Endothelial cell of umbilical vein (primary cell): ENCODE results near the gene CCDC186. TPM values are rescaled to one million over a fixed set of nuclear protein-coding genes. Genes with fewer than 3 reads are reported as not detected.
A peak's percentile ranks its signal among the peaks of the same experiment; 100 is the strongest.

Experiments
- BruUV-seq: library from RNA; stranded (reverse); fragments of 400-500 nt; replicated peaks from 2 replicates; lab custom pipeline; 2021; lab: Mats Ljungman, UMichigan
- CTCF ChIA-PET: fragments of 300-600, 350-600 bp; sonication (Branson Sonifier 250); formaldehyde crosslinking; loops from one replicate; lab custom pipeline; 2021; ENCODE audit warnings: antibody characterized with exemption, inconsistent platforms; lab: Charles Lee
- POLR2A ChIA-PET: fragments of 300-600, 350-600 bp; sonication (Branson Sonifier 250); formaldehyde crosslinking; loops from one replicate; lab custom pipeline; 2021; ENCODE audit warnings: antibody characterized with exemption, inconsistent platforms; lab: Charles Lee
- DNase-seq: peaks from one replicate; pipeline ENCODE4 v3.0.0-alpha.2; 2011; ENCODE audit warnings: low read depth, low spot score
- FAIRE-seq: peaks from 2 replicates; lab custom pipeline; 2011; peaks lifted over from hg19 to GRCh38; lab: Jason Lieb, UNC
- H2AFZ ChIP-seq: 2 replicates; pipeline ENCODE4 v1.6.0; 2012; ENCODE audit warnings: low read depth, low read length, control low read depth, inconsistent platforms
- H3K27ac ChIP-seq: 2 replicates; pipeline ENCODE4 v1.5.1; 2011; ENCODE audit warnings: low read depth, mild to moderate bottlenecking, control low read depth, low read length, moderate library complexity; ENCODE audit not compliant: insufficient read depth
- H3K27me3 ChIP-seq, 2 experiments: 2 replicates each; pipeline versions ENCODE4 v1.6.0 to v1.6.1; 2011; ENCODE audit warnings: low read length in 2 of 2, mixed read lengths in 1 of 2; ENCODE audit not compliant: control insufficient read depth in 2 of 2, insufficient read depth in 2 of 2
- H3K36me3 ChIP-seq, 2 experiments: 2 replicates in 1 of 2; 3 replicates in 1 of 2; pipeline ENCODE4 v1.5.1; 2011; ENCODE audit warnings: low read length in 2 of 2, mild to moderate bottlenecking in 1 of 2, moderate library complexity in 1 of 2; ENCODE audit not compliant: control insufficient read depth in 2 of 2, insufficient read depth in 2 of 2; ENCODE audit errors: extremely low read depth in 1 of 2
- H3K4me1 ChIP-seq: 3 replicates; pipeline ENCODE4 v1.5.1; 2011; ENCODE audit warnings: mild to moderate bottlenecking, low read length; ENCODE audit not compliant: control insufficient read depth, insufficient read depth; ENCODE audit errors: extremely low read depth
- H3K4me2 ChIP-seq: 2 replicates; pipeline ENCODE4 v1.6.1; 2011; ENCODE audit warnings: low read length, control low read depth, mixed read lengths; ENCODE audit not compliant: insufficient read depth
- H3K4me3 ChIP-seq, 3 experiments: fragments of 200-600 bp in 1 of 3; sonication (generic), shearing (Covaris generic) in 1 of 3; replicated peaks in 1 of 3; 2 replicates each; pipeline ENCODE4 v1.5.1; 2011 to 2016; ENCODE audit warnings: control low read depth in 3 of 3, low read length in 3 of 3, mild to moderate bottlenecking in 2 of 3, inconsistent platforms in 1 of 3, low read depth in 1 of 3, moderate library complexity in 1 of 3; ENCODE audit not compliant: insufficient read depth in 1 of 3
- H3K79me2 ChIP-seq: 2 replicates; pipeline ENCODE4 v1.6.0; 2012; ENCODE audit warnings: low read length, inconsistent platforms; ENCODE audit not compliant: control insufficient read depth, insufficient read depth
- H3K9ac ChIP-seq: replicated peaks from 2 replicates; pipeline ENCODE3; 2011; ENCODE audit warnings: low read length, control low read depth; ENCODE audit not compliant: insufficient read depth; ENCODE audit errors: extremely low read depth
- H3K9me1 ChIP-seq: replicated peaks from 3 replicates; pipeline ENCODE4 v1.6.0; 2011; ENCODE audit warnings: mild to moderate bottlenecking, low read length; ENCODE audit not compliant: control insufficient read depth, insufficient read depth; ENCODE audit errors: extremely low read depth
- H3K9me3 ChIP-seq: replicated peaks from 2 replicates; pipeline ENCODE4 v1.5.1; 2012; ENCODE audit warnings: low read length, inconsistent platforms; ENCODE audit not compliant: control insufficient read depth, insufficient read depth
- H4K20me1 ChIP-seq: replicated peaks from 2 replicates; pipeline ENCODE3; 2011; ENCODE audit warnings: mild to moderate bottlenecking, low read length; ENCODE audit not compliant: control insufficient read depth, insufficient read depth; ENCODE audit errors: extremely low read depth
- CTCF ChIP-seq, 2 donors: IDR thresholded peaks; 1 replicate in 1 of 2; 2 replicates in 1 of 2; pipeline ENCODE4 v1.5.1; 2011; ENCODE audit warnings: low read length in 2 of 2, mild to moderate bottlenecking in 2 of 2, moderate library complexity in 2 of 2, control low read depth in 1 of 2, inconsistent platforms in 1 of 2, low read depth in 1 of 2; ENCODE audit not compliant: insufficient read depth in 1 of 2; ENCODE audit errors: extremely low read depth in 1 of 2
- EZH2 ChIP-seq: IDR thresholded peaks from 2 replicates; pipeline ENCODE4 v1.6.1; 2012; ENCODE audit warnings: borderline replicate concordance, low read depth, mild to moderate bottlenecking, moderate library complexity, low read length, inconsistent platforms; ENCODE audit not compliant: severe bottlenecking
- FOS ChIP-seq: IDR thresholded peaks from 2 replicates; pipeline ENCODE4 v1.6.1; 2011; ENCODE audit warnings: mild to moderate bottlenecking, low read length, moderate library complexity, borderline replicate concordance; ENCODE audit not compliant: insufficient read depth
- GATA2 ChIP-seq: IDR thresholded peaks from 2 replicates; pipeline ENCODE4 v1.7.0; 2011; ENCODE audit warnings: low read depth, mild to moderate bottlenecking, moderate library complexity, mixed read lengths, low read length; ENCODE audit not compliant: insufficient read length, insufficient read depth
- JUN ChIP-seq: IDR thresholded peaks from 2 replicates; pipeline ENCODE4 v1.6.1; 2011; ENCODE audit warnings: borderline replicate concordance, low read depth; ENCODE audit not compliant: insufficient read length, insufficient read depth
- MAX ChIP-seq: IDR thresholded peaks from 2 replicates; pipeline ENCODE4 v1.6.1; 2011; ENCODE audit not compliant: insufficient read depth, insufficient read length
- MYC ChIP-seq: IDR thresholded peaks from one replicate; pipeline ENCODE4 v1.6.1; 2011; ENCODE audit warnings: mild to moderate bottlenecking, low read depth, low read length
- POLR2A ChIP-seq: IDR thresholded peaks from 2 replicates; pipeline ENCODE4 v1.6.1; 2012; ENCODE audit warnings: low read depth, mild to moderate bottlenecking, control low read depth, low read length
- POLR2AphosphoS5 ChIP-seq: IDR thresholded peaks from 2 replicates; pipeline ENCODE4 v1.6.1; 2012; ENCODE audit warnings: low read depth, mild to moderate bottlenecking, control low read depth, low read length, moderate library complexity; ENCODE audit not compliant: insufficient read depth
- dilution Hi-C: fragments of 300-500 bp; cut with MboI; formaldehyde crosslinking; loops from one replicate; pipeline ENCODE4 v1.15.0; 2019; ENCODE audit warnings: low sequenced_read_pairs; ENCODE audit not compliant: extremely low pct_ligation_motif_present
- intact Hi-C: fragments of 100-400 bp; cut with micrococcal nuclease; formaldehyde crosslinking; loops from one replicate; pipeline ENCODE4 v1.10.0; 2022
- polyA plus RNA-seq, 4 experiments: library from polyadenylated mRNA; depleted of rRNA in 3 of 4; stranded (reverse) in 3 of 4; unstranded in 1 of 4; fragments of >200 nt; gene quantifications; 2 replicates each; pipeline versions ENCODE4 v1.2.1 to v1.2.3, GENCODE V29; 2011 to 2012; ENCODE audit warnings: missing spikeins in 1 of 4
- total RNA-seq: library from RNA; stranded (reverse); gene quantifications from 2 replicates; pipeline ENCODE4 v1.2.3, GENCODE V29; 2021

CCDC186 gene
- total and polyA plus RNA-seq, 2 donors (not counting 3 experiments of a cell fraction or from before 2014, with no cell fraction given) = 1.8 to 13.4 TPM

GRCh38 chr10:114138581-114138980, 35.4 kb downstream of the CCDC186 start:
- BruUV-seq = no TSS peak
- Histone ChIP-seq H3K9me3 (no peaks in the 10 kb centered on the region), H3K4me3 (no peak overlapping the region), H3K4me2 (peak overlapping the region; percentile 79), H3K27me3 (no peaks in the 10 kb centered on the region), H3K9me1 (no peaks in the 10 kb centered on the region), H3K4me1 (peaks cover 6% of the 10 kb centered on the region), H3K9ac (no peak overlapping the region), H4K20me1 (no peaks in the 10 kb centered on the region), H3K27ac (peak overlapping the region; percentile 12), H2AFZ (peak overlapping the region; percentile 55), H3K36me3 (peaks cover 5 to 7% of the 10 kb centered on the region in 2 experiments), H3K79me2 (no peaks in the 10 kb centered on the region)
- intact Hi-C loops = no loop called here
- FAIRE-seq (no peak), DNase-seq (peak; percentile 77)
- dilution Hi-C loops = no loop called here
- CTCF ChIA-PET = interaction anchor here (0.7 to 1.0 kb wide), 4 partner anchors 9 to 333 kb away, joined by 3 to 4 read pairs (median 4); no protein-coding TSS in a partner anchor
- POLR2A ChIA-PET = interaction anchor here (0.6 to 0.7 kb wide), 2 partner anchors 20 to 27 kb away, joined by 4 to 7 read pairs; no protein-coding TSS in a partner anchor
- TF ChIP-seq MAX (no peak), EZH2 (no peak), POLR2AphosphoS5 (no peak), JUN (no peak), MYC (no peak), CTCF (IDR thresholded peaks at IDR 0.05; ENCODE audit: extremely low read depth in 1 of 2, insufficient read depth in 1 of 2, low read depth in 1 of 2, low read length in 2 of 2) (no peak), POLR2A (no peak), FOS (no peak), GATA2 (no peak)
